CD1c-positive myeloid dendritic cell (primary cell): ENCODE results near the gene CDC42EP5.
A peak's percentile ranks its signal among the peaks of the same experiment; 100 is the strongest.
"Not testable (repeated sequence)": the region's sequence is repeated elsewhere in the genome, so short reads cannot be mapped to it uniquely, and the experiment has no call there.

Experiments
- DNase-seq: peaks from one replicate; pipeline ENCODE4 v3.0.0-alpha.2; 2016; ENCODE audit errors: extremely low spot score

Gene CDC42EP5

GRCh38 chr19:54489766-54490165 lies 16.7 kb upstream of the CDC42EP5 start:
- no peak for DNase-seq

- no peak for DNase-seq
Observed at GRCh38 chr19:54489341-54489740, 16.2 kb upstream of the CDC42EP5 start.

GRCh38 chr19:54485851-54486250 lies 12.8 kb upstream of the CDC42EP5 start:
- peak; percentile 16 for DNase-seq

- DNase-seq, result no peak
Observed at GRCh38 chr19:54484451-54484850, 11.4 kb upstream of the CDC42EP5 start.

- peak; percentile 74 for DNase-seq
Observed at GRCh38 chr19:54482889-54483288, 9.8 kb upstream of the CDC42EP5 start.

- DNase-seq, result peak; percentile 55
Observed at GRCh38 chr19:54481326-54481930, 8.3 kb upstream of the CDC42EP5 start.

- DNase-seq, result peak; percentile 76
Observed at GRCh38 chr19:54480051-54480450, 7.0 kb upstream of the CDC42EP5 start.

- DNase-seq, result peak; percentile 58
Observed at GRCh38 chr19:54478677-54479266, 5.7 kb upstream of the CDC42EP5 start.

GRCh38 chr19:54477650-54478049 lies 4.6 kb upstream of the CDC42EP5 start:
- peak; percentile 26 for DNase-seq

GRCh38 chr19:54475706-54476105 lies 2.6 kb upstream of the CDC42EP5 start:
- no peak for DNase-seq

- no peak for DNase-seq
Observed at GRCh38 chr19:54473892-54474372, 836 bp upstream of the CDC42EP5 start.

GRCh38 chr19:54470991-54471782 lies 1.9 kb downstream of the CDC42EP5 start:
- DNase-seq, result no peak

- DNase-seq, result no peak
Observed at GRCh38 chr19:54470276-54470887, 2.7 kb downstream of the CDC42EP5 start.

- DNase-seq, result no peak
Observed at GRCh38 chr19:54469496-54469934, 3.6 kb downstream of the CDC42EP5 start.

- not testable (repeated sequence) for DNase-seq
Observed at GRCh38 chr19:54466110-54466480, 7.0 kb downstream of the CDC42EP5 start.

GRCh38 chr19:54465426-54466109 lies 7.5 kb downstream of the CDC42EP5 start:
- DNase-seq, result no peak

- peak; percentile 91 for DNase-seq
Observed at GRCh38 chr19:54464630-54465425, 8.3 kb downstream of the CDC42EP5 start.

GRCh38 chr19:54464044-54464629 lies 9.0 kb downstream of the CDC42EP5 start:
- peak; percentile 93 for DNase-seq

- peak; percentile 98 for DNase-seq
Observed at GRCh38 chr19:54463531-54464043, 9.5 kb downstream of the CDC42EP5 start, which contains the start of gene LENG9. LENG9 (minus strand) TSS chr19:54463778; CDS start chr19:54463526, 252 bp downstream.
